Heart left ventricle (tissue), 13 donors: ENCODE results near the gene PLA2G12B.

ENCODE experiments used
- POLR2A ChIP-seq, 2 donors: fragments of 450-650 bp; IDR thresholded peaks; one replicate each; pipeline ENCODE4 v1.6.1; 2017; ENCODE audit warnings: antibody characterized with exemption in 2 of 2, mild to moderate bottlenecking in 2 of 2, moderate library complexity in 2 of 2
- TF ChIP-seq, protein P1 (sequence below), 12 donors: fragments of 200-600 bp; sonication (generic) in 4 of 12; IDR thresholded peaks; one replicate each; pipeline versions ENCODE4 v1.5.0 to v1.8.0; 2018 to 2022; ENCODE audit warnings: antibody characterized with exemption in 12 of 12, mild to moderate bottlenecking in 5 of 12
- donor health status: ischemic (EF 13 %, LVEDD 7.1; RV severe dilation, severe dysfunction).
- donor health status: DM: no; HTN: yes; CAD: no.
- donor health status: DM: no; HTN: no; CAD: no.
- donor health status: ischemic (EF 25% LVEDD 6.9; RV normal size, moderate dysfunction).
- donor health status: ischemic (EF 25% LVEDD 5.7; RV mildly dilated, moderate dysfunction).
- donor health status: ischemic (EF 35%, LVEDD 5.7; RV mildly dilated, moderate dysfunction).
- donor health status: nonischemic (EF 11% LVEDD 7.7; RV severe dilation, severe dysfunction).
- donor health status: DM: yes; HTN: yes; CAD: no.
- donor health status: PGD.
- donor health status: ischemic (EF 29% LVEDD 5.4; RV normal size, mild dysfunction).
- donor health status: nonischemic (EF 23%, LVEDD 6.1; RV moderate dilation, normal function).

DNA sequence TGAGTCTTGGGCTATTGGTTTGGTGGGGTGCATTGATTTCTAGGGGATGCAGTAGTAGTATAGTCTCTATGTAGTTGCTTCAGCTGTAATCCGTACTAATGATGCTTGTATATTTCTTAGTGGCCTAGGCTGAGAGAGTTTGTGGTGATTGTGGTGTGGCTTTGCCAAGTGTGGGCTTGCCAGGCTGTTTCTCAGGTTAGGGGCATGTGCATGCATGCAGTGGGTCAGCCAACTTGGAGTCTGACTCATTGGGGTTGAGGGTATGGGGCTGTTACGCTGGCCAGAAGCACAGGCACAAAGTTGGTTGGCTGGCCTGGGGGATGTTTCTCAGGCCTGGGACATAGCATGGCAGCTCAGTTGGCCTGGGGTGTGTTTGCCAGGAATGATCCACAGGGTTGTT, 25.7 kb upstream of the PLA2G12B start:
- TF ChIP-seq POLR2A (IDR thresholded peaks at IDR 0.05): no peak
- TF ChIP-seq, protein P1, sequence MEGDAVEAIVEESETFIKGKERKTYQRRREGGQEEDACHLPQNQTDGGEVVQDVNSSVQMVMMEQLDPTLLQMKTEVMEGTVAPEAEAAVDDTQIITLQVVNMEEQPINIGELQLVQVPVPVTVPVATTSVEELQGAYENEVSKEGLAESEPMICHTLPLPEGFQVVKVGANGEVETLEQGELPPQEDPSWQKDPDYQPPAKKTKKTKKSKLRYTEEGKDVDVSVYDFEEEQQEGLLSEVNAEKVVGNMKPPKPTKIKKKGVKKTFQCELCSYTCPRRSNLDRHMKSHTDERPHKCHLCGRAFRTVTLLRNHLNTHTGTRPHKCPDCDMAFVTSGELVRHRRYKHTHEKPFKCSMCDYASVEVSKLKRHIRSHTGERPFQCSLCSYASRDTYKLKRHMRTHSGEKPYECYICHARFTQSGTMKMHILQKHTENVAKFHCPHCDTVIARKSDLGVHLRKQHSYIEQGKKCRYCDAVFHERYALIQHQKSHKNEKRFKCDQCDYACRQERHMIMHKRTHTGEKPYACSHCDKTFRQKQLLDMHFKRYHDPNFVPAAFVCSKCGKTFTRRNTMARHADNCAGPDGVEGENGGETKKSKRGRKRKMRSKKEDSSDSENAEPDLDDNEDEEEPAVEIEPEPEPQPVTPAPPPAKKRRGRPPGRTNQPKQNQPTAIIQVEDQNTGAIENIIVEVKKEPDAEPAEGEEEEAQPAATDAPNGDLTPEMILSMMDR (IDR thresholded peaks at IDR 0.05): no peak
